ENCODE results near the gene AK9. TPM values are rescaled to one million over a fixed set of nuclear protein-coding genes. Genes with fewer than 3 reads are reported as not detected.

The AK9 gene
- total RNA-seq, 1 experiment from 2014 or later: 3.5 TPM

DNA sequence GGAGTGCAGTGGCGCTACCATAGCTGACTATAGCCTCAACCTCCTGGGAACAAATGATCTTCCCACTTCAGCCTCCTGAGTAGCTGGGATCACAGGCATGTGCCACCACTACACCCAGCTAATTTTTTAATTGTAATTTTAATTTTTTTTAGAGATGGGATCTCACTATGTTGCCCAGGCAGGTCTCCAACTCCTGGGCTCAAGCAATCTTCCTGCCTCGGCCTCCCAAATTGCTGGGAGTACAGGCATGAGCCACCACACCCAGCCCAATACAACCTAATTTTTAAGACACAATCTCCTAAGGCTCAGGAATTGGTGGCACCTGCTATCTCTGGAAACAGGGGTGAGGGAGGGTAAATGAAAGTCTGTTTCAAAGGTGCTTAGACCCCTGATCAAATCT is 213.8 kb downstream of the AK9 start (continued):
- TF ChIP-seq, protein P1, sequence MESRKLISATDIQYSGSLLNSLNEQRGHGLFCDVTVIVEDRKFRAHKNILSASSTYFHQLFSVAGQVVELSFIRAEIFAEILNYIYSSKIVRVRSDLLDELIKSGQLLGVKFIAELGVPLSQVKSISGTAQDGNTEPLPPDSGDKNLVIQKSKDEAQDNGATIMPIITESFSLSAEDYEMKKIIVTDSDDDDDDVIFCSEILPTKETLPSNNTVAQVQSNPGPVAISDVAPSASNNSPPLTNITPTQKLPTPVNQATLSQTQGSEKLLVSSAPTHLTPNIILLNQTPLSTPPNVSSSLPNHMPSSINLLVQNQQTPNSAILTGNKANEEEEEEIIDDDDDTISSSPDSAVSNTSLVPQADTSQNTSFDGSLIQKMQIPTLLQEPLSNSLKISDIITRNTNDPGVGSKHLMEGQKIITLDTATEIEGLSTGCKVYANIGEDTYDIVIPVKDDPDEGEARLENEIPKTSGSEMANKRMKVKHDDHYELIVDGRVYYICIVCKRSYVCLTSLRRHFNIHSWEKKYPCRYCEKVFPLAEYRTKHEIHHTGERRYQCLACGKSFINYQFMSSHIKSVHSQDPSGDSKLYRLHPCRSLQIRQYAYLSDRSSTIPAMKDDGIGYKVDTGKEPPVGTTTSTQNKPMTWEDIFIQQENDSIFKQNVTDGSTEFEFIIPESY (IDR thresholded peaks at IDR 0.05; ENCODE audit: extremely low read depth, insufficient replicate concordance, low read length): no peak
- TF ChIP-seq CBX3 (IDR thresholded peaks at IDR 0.05; ENCODE audit: low read depth) (no peak), JUND (IDR thresholded peaks at IDR 0.05) (no peak), TCF7L2 (IDR thresholded peaks at IDR 0.05; ENCODE audit: borderline replicate concordance, extremely low read depth, insufficient read depth, insufficient read length) (no peak)

DNA sequence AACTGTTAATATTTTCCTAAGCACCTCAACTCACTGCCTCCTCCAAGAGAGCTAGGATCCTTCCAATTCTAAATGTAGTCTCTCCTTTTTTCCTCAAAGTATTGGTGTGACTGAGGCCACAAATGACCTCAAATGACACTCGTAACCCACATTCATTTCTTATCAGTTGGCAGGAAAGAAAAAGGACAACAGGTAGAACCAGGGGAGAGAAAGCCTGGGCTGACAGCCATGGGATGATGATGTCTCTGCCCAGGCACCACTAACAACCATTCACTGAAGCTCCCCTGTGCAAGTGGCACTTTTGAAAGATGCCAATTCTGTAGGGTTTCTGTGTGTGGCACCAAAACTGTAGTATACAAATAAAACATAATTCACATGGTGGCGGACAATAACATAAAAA is 215.4 kb downstream of the AK9 start:
- DNase-seq (ENCODE audit: low read depth, low spot score) (no peak), ATAC-seq (no peak)
- Histone ChIP-seq H4K20me1 (ENCODE audit: insufficient read depth) (no peaks in the 10 kb centered on the region), H3K9me3 (ENCODE audit: control insufficient read depth in 1 of 2, insufficient read depth in 1 of 2, low read depth in 1 of 2, low read length in 2 of 2) (no peaks in the 10 kb centered on the region), H3K4me1 (ENCODE audit: control insufficient read depth in 1 of 2, insufficient read depth in 2 of 2, low read length in 2 of 2) (no peaks in the 10 kb centered on the region), H3K9ac (ENCODE audit: low read length) (no peak overlapping the region), H3K4me3 (replicated peaks in 1 of 2; ENCODE audit: low read depth in 1 of 2, low read length in 2 of 2) (no peak overlapping the region), H3K36me3 (ENCODE audit: control insufficient read depth in 1 of 2, insufficient read depth in 2 of 2, low read length in 2 of 2) (peaks cover 40 to 51% of the 10 kb centered on the region in 2 experiments), H3K27me3 (ENCODE audit: insufficient read depth, low read length) (no peaks in the 10 kb centered on the region), H3K9me2 (ENCODE audit: insufficient read depth) (no peaks in the 10 kb centered on the region), H3K27ac (ENCODE audit: low read depth, low read length) (no peak overlapping the region), H3K4me2 (ENCODE audit: low read length) (no peak overlapping the region), H3K79me2 (ENCODE audit: insufficient read depth, low read length) (peaks cover 83% of the 10 kb centered on the region), H2AFZ (ENCODE audit: low read depth, low read length, poor library complexity, severe bottlenecking) (no peak overlapping the region)
- BruUV-seq (replicated peaks): no TSS peak
- ChIA-PET CTCF (no interaction called here), RAD21 (ENCODE audit: low non-redundant PET in 1 of 2, low total read pairs in 2 of 2, uncharacterized antibody in 2 of 2, unreplicated experiment in 2 of 2) (no interaction called here), POLR2A (no interaction called here)
- TF ChIP-seq, protein P2, sequence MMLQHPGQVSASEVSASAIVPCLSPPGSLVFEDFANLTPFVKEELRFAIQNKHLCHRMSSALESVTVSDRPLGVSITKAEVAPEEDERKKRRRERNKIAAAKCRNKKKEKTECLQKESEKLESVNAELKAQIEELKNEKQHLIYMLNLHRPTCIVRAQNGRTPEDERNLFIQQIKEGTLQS (IDR thresholded peaks at IDR 0.05): no peak
- TF ChIP-seq, protein P1 (IDR thresholded peaks at IDR 0.05; ENCODE audit: extremely low read depth, insufficient replicate concordance, low read length): no peak
- no peak for TF ChIP-seq EZH2phosphoT487 (IDR thresholded peaks at IDR 0.05; ENCODE audit: borderline replicate concordance)
- TF ChIP-seq, protein P3, sequence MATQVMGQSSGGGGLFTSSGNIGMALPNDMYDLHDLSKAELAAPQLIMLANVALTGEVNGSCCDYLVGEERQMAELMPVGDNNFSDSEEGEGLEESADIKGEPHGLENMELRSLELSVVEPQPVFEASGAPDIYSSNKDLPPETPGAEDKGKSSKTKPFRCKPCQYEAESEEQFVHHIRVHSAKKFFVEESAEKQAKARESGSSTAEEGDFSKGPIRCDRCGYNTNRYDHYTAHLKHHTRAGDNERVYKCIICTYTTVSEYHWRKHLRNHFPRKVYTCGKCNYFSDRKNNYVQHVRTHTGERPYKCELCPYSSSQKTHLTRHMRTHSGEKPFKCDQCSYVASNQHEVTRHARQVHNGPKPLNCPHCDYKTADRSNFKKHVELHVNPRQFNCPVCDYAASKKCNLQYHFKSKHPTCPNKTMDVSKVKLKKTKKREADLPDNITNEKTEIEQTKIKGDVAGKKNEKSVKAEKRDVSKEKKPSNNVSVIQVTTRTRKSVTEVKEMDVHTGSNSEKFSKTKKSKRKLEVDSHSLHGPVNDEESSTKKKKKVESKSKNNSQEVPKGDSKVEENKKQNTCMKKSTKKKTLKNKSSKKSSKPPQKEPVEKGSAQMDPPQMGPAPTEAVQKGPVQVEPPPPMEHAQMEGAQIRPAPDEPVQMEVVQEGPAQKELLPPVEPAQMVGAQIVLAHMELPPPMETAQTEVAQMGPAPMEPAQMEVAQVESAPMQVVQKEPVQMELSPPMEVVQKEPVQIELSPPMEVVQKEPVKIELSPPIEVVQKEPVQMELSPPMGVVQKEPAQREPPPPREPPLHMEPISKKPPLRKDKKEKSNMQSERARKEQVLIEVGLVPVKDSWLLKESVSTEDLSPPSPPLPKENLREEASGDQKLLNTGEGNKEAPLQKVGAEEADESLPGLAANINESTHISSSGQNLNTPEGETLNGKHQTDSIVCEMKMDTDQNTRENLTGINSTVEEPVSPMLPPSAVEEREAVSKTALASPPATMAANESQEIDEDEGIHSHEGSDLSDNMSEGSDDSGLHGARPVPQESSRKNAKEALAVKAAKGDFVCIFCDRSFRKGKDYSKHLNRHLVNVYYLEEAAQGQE (IDR thresholded peaks at IDR 0.05; ENCODE audit: low read depth): no peak
- no peak for TF ChIP-seq SRF (IDR thresholded peaks at IDR 0.05; ENCODE audit: low read depth)
- no peak for TF ChIP-seq EZH2 (IDR thresholded peaks at IDR 0.05)
- no peak for TF ChIP-seq EGR1 (IDR thresholded peaks at IDR 0.05; ENCODE audit: low read depth)
- intact Hi-C loops (cut with micrococcal nuclease): no loop called here
